GM19193 (cell line): Measurements from ENCODE around the gene CDC45.

Source experiments
- POLR2A ChIP-seq: IDR thresholded peaks from 4 replicates; pipeline ENCODE4 v1.6.1; 2011; ENCODE audit not compliant: insufficient read depth, insufficient read length; ENCODE audit errors: extremely low read depth

The CDC45 gene

DNA sequence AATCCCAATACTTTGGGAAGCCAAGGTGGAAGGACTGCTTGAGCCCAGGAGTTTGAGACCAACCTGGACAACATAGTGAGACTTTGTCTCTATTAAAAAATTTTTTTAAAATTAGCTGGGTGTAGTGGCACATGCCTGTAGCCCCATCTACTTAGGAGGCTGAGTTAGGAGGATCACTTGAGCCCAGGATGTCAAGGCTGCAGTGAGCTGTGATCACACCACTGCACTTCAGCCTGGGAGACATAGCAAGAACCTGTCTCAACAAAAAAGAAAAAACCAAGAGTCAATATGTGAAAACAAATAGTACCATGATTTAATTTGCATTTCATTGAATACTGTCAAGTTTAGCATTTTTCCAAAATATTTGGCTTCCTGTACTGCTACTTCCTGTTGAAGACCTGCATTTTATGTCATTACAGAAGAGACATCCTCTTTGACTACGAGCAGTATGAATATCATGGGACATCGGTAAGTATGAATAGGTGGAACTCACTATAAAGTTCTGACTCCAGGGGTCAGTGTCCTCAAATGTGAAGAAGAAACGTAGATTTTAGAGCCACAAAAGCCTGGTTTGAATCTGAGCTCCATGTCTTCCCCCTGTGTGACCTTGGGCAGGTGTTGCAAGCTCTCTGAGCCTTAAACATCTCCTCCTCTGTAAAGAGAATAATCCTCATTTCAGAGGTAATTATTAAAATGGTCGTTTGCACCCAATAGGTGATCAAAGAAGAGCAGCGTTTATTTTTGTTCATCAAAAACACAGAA, 16.0 kb downstream of the CDC45 start:
- no peak for TF ChIP-seq POLR2A

DNA sequence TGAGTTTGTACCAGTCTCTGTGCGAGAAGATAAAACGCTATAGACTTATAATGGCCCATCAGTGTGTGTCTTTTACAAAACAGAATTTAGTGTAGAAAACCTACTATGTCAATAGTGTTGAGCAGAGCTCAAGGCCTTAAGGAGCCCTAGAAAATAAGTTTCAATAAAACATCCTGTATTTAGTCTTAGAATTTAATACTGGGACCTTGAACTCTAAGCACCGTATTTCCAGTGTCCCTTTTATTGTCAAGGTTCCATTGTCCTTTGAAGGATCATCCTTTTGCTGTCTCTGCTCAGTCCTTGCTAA, 16.6 kb downstream of the CDC45 start:
- no peak for TF ChIP-seq POLR2A

DNA sequence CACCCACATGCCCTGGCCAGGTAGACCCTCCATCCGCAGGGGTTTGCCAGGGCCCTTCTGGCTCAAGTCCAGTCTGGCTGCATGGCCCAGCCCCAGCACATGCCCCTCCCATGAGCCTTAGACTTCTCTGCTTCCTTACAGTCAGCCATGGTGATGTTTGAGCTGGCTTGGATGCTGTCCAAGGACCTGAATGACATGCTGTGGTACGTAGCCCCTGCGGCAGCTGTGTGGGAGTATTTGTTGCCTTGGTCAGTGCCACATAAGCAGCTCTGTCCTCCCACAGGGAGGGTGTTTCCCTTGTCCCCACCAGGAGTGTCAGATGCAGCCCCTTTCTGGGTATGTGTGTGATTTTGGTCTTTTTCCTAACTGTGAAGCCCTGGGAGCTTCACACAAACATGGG, 17.5 kb downstream of the CDC45 start:
- no peak for TF ChIP-seq POLR2A

DNA sequence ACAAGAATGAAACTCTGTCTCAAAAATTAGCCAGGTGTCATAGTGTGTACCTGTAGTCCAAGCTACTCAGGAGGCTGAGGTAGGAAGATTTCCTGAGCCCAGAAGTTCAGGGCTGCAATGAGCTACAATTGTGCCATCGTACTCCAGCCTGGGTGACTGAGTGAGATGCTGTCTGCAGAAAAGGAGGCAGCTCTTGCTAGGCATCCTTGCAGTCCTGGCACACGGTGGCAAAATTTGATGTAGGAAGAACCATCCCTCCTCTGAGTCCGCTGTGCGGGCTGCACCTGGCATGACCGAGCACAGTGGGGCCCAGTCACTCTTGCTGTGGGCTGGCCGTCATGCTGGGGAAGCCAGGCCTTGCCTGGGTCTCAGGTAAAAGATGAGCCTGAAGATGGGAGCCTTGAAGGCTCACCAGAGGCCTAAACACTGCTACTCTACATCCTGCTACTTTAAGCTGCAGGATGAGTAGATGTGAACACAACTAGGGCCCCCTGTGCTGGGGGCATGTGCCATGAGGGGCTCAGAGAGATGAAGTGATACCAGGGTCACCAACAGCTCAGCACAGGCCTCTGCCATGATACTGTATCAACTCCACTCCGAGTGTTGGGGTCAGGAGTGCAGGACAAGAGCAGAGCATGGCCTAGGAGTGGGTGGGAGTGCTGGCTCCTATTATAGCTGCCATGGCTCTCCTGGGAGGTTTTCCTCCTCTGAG, 18.6 kb downstream of the CDC45 start:
- TF ChIP-seq POLR2A, result no peak

DNA sequence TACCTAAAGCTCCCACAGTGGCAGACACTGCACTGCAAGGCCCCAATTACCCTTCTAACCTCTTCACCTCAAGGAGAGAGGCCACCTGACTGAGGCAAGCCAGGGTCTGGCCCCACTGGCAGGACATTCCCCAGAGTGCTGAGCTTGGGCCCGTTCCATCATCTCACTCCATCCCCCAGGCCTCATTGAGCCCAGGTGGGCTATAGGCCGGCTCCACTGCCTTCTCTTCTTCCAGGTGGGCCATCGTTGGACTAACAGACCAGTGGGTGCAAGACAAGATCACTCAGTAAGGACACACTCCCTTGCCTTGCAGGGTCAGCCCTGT, 19.1 kb downstream of the CDC45 start:
- TF ChIP-seq POLR2A, result no peak

DNA sequence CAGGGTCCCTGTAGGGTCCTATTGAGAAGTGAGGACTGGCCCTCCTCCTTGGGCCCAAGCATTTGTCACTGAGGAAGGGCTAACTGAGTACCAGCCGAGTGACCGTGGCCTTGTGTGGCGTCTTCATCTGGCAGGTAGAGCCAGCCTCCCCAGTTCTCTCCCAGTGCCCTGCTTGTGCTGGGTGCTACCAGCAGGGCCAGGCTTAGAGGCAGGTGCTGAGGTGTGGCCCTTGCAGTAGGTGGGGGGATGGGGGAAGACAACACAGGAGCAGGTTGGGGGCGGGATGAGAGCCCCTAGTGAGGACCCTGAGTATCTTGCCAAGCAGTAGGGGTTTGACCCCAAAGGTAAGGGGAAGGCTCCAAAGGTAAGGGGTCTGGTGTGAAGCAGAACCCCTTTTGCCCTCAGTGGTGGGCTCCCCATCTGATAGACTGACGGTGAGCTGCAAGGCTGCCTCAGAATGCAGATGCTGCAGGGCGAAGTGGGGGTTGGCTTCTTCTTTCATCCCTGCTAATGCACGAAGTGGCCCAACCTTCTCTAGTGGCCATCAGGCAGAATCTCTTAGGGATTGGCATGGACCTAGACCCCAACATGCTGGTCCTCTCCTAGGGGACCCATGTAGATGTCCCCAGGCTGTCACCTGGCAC, 19.6 kb downstream of the CDC45 start:
- no peak for TF ChIP-seq POLR2A

DNA sequence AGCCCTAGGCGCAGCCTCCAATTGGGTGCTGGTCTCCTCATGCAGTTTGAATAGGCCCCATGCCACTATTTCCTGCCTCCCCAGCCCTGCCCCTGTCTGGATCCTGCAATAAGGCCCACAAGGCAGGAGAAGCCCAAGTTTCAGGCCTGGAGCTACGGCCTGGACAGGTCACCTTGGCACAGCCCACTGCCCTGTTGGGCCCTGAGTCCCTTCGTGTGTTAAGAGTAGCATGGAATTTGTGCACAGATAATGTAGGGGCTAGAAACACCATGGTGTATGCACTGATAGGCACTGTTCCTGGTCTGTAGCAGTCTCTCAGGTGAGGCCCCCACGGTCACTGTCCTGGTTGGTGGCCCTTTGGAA, 20.1 kb downstream of the CDC45 start:
- no peak for TF ChIP-seq POLR2A

DNA sequence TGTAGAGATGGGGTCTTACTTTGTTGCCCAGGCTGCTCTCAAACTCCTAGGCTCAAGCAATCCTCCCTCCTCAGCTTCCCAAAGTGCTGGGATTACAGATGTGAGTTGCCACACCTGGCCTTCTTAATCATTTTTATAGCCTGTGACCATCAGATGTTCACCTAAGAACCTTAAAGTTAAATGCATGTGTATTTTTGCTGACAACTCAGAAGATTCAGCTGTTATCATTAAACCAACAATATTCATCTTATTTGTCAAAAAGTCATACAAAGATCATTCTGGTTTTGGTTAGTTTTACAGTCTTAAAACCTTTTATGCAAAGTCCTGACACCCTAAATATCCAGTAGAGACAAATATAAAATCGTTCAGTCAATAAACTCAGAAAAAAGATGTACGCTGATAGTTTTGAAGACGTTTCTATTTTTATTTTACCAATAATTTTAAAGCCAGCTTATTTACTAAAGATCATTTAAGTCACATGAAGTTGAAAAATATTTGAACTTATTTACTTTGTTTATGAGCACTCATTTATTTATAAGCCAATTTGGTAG, 22.3 kb downstream of the CDC45 start:
- no peak for TF ChIP-seq POLR2A

DNA sequence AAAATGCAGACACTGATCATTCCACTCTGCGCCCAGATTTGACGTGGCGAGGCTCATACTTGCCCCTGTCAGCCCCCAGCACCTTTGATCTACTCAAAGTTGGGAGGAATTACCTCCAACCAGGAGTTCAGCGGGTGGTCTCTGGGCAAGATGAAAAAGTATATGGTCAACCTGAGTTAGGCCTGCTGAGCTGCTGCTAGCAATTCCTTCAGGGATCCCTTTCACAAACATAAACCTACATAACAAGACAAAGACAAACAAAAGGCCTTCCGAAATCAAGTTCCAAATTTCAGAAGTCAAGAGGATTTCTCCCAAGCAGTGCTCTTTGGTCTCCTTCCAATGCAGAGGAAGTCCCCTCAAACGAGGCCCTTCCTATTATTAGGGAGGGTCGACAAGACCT, 23.6 kb downstream of the CDC45 start:
- no peak for TF ChIP-seq POLR2A

DNA sequence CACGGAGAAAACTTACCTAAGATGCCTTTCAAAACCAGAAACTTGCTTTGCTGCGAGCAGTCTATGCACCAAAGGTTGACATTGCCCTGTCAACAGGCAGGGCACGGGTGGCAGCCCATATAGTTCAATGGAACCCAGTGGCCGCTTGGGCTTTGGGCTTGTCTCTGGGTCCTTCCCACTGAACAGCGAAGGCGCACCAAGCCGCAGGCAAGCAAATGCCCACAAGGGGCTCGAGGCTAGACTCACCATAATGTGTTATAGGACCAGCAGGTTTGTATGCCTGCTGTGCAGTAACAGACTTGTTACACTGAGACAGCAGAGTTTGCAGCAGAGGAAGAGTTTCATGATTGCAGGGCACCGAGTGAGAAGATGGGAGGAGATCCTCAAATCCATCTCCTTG, 24.1 kb downstream of the CDC45 start:
- no peak for TF ChIP-seq POLR2A

DNA sequence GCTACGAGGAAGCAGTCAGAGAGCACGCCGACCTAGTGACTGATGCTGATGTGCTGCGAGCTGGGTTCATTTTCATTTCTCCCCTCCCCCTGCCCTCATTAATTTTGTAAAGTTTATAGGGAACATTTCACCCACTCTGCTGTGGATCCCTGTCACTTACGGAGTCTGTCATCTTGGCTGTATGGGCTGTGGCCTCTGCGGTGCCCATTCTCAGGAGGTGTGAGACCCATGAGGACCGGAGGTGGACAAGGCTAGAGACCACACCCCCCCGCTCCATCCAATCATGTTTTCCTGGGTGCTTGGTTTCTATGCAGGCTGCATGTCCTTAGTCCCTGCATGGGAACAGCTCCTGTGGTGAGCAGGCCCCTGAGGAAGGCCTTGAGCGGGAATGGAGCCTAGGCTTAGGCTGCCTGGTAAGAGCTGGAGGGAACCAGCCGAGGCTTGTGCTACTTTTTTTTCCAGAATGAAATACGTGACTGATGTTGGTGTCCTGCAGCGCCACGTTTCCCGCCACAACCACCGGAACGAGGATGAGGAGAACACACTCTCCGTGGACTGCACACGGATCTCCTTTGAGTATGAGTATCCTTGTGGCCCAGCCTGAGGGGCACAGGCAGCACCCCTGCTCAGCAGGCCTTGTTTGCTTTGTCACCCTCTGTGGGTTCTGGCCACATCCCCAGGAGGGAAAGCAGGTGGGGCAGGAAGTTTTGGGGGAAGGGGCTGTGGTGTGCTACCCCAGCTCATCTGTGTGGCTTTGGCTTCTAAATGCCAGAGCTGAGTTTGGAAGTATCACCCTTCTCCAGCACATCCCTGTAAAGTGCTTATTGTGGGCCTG, 25.4 kb downstream of the CDC45 start:
- TF ChIP-seq POLR2A, result peak; percentile 22

DNA sequence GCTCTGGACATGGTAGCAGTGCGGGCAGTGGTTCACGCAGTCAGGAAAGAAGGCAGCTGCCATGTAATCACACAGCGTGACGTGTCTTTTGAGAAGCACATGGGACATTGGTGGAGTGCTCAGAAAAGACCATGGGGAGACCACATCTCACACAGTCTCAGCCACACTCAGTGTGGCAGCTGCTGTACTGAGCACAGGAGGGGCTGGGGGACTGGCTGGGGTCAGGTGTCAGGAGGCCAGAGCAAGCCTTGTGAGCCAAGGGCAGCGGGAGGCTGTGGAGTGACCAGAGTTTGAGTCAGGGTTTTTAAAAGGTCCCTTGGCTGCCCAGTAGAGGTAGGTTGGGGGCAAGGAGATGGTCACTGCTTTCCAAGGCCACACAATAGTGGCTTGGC, 26.0 kb downstream of the CDC45 start:
- TF ChIP-seq POLR2A, result no peak

DNA sequence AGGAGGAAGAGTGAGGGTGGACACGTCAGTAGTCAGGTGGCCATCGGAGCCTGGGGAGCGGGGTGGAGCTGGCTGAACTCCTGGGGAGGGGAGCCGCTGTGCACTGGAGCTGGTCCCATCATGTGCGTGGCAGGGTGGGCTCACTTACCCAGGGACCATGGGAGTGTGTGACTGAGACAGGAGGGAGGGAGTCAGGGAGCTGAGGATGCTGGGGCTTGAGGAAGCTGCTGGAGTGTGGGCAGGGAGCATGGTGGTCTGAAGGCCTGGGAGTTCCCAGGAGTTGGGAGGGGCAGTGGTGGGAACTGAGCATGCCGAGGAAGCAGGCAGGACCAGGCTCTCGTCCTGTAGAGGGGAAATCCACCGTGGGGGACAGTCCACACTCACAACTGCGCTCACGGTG, 26.5 kb downstream of the CDC45 start:
- no peak for TF ChIP-seq POLR2A

DNA sequence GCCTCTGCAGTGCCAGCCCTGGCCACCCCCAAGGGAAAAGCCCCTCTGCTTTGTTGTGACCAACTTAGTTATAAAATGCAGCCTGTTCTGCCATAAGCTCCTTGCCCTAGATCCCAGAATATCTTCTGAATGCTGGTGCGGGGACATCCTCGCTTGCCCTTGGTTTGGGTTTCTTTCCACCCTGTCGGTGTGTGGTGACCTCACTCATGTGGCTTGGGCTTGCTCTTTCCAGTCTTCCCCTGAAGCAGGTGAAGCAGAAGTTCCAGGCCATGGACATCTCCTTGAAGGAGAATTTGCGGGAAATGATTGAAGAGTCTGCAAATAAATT, 27.8 kb downstream of the CDC45 start:
- TF ChIP-seq POLR2A, result no peak

DNA sequence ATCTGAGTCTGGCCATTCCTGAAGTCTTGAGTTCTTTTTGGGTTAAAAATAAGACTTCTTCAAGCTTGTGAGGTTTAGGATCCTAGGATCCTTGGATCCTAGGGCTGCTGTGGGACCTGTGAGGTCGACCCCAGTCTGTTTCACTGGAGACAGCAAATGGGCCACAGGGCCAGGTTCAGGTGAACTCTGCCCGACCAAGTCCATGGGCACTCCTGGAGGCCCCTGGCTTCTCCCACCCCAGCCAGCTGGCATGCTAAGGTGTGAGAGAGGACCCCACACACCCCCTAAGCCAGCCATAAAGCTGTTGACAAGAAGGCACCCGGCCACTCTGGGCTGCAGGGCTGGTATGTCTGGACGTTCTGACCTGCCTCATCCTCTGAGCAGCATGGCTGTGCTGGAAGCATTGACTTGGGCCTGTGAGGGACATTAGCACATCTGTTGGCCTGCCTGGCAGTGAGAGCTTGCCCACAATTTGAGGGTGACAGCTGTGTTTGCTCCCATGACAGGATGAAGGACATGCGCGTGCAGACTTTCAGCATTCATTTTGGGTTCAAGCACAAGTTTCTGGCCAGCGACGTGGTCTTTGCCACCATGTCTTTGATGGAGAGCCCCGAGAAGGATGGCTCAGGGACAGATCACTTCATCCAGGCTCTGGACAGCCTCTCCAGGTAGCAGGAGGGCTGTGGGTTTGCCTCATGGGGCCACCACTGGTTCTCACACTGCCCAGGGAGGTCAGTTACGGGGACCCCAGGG, 28.5 kb downstream of the CDC45 start:
- no peak for TF ChIP-seq POLR2A

DNA sequence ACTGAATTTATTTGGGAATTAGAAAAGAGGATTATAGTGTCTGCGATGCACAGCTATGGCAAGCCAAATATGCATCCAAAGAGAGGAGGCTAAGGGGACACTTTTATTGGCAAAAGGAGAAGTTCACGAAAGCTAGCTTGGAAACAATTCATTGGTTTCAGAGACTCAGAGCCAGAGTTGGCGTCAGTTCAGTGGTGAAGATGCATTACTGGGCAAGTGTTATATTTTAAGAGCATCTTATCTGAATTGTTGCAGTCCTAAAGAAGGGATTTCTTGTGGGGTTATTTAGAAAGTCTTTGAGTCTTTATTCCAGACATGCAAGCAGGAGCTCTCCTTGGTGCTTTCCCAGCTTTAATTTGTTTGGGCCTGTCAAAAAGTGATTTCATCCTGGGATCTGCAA, 29.5 kb downstream of the CDC45 start:
- no peak for TF ChIP-seq POLR2A

DNA sequence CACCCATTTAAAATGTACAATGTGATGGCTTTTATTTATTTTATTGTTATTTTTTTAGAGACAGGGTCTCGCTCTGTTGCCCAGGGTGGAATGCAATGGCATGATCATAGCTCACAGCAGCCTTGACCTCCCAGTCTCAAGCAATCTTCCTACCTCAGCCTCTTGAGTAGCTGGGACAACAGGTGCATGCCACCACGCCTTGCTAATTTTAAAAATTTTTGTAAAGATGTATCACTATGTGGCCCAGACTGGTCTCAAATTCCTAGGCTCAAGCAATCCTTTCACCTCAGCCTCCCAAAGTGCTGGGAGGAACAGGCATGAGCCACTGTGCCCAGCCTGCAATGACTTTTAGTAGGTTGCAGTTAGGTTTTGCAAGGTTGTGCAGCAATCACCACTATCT, 30.2 kb downstream of the CDC45 start:
- no peak for TF ChIP-seq POLR2A
